ENCODE data around the gene EML3.
A peak's percentile ranks its signal among the peaks of the same experiment; 100 is the strongest.
"Not testable (repeated sequence)": the region's sequence is repeated elsewhere in the genome, so short reads cannot be mapped to it uniquely, and the experiment has no call there.

EML3 gene

DNA sequence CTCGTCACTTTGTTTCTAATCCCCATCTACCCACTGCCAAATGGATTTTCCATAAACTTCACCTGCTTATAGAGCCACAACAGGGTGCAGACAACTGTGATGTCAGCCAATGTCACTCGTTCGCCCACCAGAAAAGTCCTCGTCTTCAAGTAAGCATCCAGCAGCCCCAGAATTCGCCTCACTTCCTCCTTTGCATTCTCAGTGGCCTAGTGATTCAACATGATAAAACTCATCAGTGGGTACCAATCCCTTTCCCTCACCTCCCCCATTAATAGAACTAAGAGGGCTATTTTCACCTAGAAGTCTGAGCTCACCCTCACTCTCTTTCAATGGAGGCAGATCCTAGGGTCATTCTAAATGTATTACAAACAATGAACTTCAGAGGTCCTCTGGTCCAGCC, 41.7 kb downstream of the EML3 start:
- not testable (repeated sequence) for DNase-seq

- no peak for DNase-seq
Observed at GRCh38 chr11:62569611-62570010, 43.0 kb downstream of the EML3 start.

DNA sequence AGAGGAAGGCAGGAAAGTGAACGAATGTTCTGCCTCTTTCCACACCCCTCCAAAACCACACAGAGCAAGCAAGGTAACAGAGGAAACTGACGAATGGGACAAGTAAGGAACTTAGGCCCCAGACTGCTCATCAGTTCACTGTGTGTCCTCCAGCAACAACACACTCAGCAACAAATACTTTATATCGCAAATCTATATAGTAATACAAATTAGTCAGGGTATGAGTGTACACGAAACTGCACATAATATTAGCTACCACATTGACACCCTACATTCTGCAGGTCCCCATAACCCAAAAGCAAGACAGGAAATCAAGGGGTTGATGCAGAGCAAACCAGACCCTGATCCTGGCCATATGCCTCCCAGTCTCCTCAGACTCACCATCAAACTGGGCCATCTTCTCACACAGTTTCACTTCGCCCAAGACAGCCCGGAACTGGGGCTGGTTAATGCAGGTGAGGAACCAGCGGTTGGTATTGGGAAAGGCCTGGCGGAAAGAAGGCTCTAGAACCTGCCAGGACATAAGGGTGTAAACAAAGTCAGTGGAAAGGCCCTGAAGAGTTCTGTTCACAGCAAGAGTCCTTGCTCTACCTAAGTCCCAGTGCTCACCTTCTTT, 45.4 kb downstream of the EML3 start:
- DNase-seq = no peak

DNA sequence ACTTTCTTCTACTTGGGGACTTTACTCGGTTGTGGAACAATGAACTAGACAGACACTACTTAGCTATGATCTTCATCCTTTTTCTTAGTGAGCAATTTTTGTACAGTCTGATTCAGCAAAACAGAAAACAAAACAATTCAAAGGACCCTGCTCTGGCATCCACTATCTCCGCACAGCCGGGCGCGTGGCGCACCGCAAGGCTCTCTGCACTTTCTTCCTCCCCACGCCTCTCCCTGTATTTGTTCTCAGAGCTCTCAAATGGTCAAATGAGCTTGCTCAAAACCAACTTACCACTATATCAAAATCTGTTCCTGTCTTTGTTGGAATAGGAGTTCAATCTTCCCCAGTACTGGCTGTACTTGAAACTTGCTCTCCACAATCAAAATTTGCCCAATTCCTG, 46.3 kb downstream of the EML3 start:
- no peak for DNase-seq

GRCh38 chr11:62565100-62565802, 47.3 kb downstream of the EML3 start:
- no peak for DNase-seq

GRCh38 chr11:62561677-62562230, 50.8 kb downstream of the EML3 start:
- DNase-seq = not testable (repeated sequence)

DNA sequence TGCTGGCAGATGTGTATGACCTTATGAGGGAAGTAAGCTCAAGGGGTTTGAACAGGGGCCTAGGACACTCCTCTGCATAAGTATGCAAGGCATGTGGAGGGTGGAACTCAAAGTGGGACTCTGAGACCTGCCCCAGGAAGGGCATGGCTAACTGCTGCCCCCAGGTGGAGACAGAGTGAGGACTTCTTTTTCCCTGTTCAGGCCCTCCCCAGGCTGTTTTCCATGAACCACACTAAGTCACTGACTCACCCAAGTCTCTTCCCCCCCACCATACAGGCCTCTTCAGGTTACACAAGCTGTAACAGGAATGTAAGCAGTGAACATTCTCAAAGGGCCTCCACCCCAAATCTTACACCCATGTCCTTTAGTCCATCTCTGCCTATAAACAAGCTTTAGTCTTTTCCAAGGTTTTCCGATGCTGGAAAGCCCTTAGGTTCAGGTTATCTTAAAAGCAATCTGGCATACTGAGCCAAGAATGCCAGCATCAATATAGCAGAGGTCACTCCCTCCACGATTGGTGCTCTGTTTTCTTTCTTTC, 51.9 kb downstream of the EML3 start:
- peak; percentile 83 for DNase-seq

DNA sequence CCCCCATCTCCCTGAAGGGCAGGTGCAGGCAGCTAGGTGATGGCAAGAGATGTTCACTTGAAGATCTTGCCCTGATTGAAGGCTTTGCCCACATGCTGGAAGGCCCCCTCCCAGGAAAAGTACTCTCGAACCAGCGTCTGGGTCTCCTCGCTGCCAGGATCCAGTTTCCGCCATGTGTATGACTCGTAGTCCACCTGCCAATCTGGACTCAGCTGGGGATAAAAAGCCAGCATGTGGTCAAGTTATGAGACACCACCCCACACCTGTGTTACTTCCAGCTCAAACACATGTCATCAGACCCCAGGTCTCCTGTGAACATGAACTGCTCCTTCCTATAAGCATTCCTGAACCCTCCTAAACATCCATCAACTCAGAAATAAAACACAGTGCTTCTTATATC, 52.9 kb downstream of the EML3 start:
- not testable (repeated sequence) for DNase-seq

- no peak for DNase-seq
Observed at GRCh38 chr11:62559204-62559603, 53.4 kb downstream of the EML3 start.

GRCh38 chr11:62558669-62559068, 53.9 kb downstream of the EML3 start:
- no peak for DNase-seq

GRCh38 chr11:62556875-62557631, 55.5 kb downstream of the EML3 start:
- no peak for DNase-seq

GRCh38 chr11:62556108-62556874, 56.3 kb downstream of the EML3 start:
- DNase-seq = peak; percentile 83

DNA sequence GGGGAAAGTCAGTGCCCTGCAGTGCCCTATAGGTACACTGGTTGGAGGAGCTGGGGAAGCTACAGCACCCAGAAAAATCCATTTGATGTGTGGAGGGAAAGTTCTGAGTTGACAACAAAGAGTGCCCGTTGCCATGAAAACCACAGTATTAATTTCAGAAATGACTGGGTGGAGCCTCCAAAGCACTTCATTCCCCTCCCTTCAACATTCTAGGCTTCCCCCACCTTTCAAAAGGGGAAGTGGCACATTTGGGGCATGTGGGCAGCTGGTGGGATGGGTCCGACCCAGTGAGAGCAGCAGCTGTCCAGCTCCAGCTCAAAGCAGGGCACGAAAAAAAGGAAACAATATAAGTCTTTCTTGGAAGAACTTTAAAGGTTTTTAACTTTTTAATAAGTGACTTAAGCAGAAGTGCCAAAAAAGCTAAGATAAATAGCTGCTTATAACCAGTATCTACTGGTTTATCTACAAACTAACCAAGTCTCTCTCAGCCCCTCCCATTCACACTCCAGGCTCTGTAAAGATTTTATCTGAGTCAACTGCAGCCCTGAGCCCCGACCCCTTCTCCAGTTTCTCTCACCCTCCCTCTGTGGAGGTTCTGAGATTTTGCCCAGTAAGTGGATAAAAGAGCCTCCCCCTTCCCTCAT, 57.0 kb downstream of the EML3 start:
- DNase-seq = peak; percentile 61

GRCh38 chr11:62554387-62555167, 58.0 kb downstream of the EML3 start:
- peak; percentile 67 for DNase-seq

- DNase-seq = no peak
Observed at GRCh38 chr11:62553839-62554361, 58.7 kb downstream of the EML3 start.

- DNase-seq = peak; percentile 89
Observed at GRCh38 chr11:62553080-62553838, 59.3 kb downstream of the EML3 start.

- DNase-seq = peak; percentile 59
Observed at GRCh38 chr11:62552485-62553079, 60.0 kb downstream of the EML3 start.
